GM19238 (cell line): ENCODE data around the gene IL10.

Experiments used
- DNase-seq: peaks from one replicate; pipeline ENCODE4 v3.0.0; 2011; ENCODE audit warnings: low spot score; ENCODE audit not compliant: insufficient read length

Gene IL10

DNA sequence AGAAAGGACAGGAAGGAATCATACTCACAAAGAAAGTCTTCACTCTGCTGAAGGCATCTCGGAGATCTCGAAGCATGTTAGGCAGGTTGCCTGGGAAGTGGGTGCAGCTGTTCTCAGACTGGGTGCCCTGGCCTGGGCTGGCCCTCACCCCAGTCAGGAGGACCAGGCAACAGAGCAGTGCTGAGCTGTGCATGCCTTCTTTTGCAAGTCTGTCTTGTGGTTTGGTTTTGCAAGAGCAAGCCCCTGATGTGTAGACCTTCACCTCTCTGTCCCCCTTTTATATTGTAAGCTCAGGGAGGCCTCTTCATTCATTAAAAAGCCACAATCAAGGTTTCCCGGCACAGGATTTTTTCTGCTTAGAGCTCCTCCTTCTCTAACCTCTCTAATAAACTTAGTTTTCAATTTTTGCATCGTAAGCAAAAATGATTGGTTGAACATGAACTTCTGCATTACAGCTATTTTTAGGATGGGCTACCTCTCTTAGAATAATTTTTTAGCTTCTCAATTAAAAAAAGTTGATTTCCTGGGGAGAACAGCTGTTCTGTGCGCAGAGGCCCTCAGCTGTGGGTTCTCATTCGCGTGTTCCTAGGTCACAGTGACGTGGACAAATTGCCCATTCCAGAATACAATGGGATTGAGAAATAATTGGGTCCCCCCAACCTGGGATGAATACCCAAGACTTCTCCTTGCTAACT lies at the start of gene IL10:
Gene IL10, minus strand, starts transcription at position 252 of the 695 bp plus-strand sequence. Its CDS starts 59 bp downstream, at position 193.
- DNase-seq = no peak

DNA sequence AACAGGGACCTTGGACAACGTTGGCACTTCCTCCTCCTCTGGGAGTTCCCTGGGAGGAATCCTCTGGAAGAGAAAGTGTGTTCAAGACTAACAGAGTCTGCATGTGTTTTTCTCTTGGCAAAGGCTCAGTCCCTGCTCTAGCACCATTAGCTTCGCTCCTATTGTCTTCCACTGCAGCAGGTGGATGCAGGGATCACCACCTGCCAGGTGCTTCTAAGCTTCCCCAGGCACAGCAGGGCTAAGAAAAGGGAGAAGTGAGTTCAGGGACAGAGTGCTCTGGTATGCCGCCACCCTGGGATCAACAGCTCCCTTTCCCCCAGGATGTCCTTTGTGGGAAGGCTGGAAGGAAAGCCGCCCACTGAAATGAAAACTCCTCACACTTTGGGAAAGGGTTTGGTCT lies 49.2 kb upstream of the IL10 start:
- no peak for DNase-seq

DNA sequence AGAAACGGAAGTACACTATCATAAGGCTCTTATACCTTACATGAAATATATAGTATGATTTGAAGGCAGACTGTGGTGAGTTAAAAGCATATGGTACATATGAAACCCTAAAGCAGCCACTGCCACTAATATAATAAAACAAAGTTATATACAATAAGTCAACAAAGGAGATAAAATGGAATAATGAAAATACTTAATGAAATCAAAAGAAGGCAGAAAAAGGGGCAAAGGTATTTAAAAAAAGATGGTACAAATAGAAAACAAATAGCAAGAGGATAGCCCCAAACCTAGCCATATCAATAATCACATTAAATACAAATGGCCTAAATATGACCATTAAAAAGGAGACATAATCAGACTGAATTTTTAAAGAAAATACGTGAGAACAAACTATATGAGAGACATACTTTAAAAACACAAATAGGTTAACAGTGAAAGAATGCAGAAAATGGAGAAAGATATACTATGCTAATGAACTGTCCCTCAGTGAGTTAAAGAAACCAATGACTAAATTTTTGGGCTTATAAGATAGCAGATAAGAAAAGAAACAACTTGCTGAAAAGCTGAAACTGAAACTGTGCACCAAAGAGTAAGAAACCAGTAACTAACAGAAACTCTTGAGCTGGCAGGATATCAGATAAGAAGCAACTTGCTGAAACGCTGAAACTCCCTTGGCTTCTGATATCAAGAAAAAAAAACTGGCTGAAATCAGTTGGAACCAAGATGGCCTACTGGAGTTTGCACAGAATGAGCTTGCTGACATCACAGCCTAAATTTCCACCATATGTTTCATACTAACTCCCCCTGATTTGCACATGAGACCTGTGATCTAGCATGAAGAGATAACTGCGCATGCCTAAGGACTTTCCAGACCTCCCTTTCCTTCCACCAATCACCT lies 44.3 kb upstream of the IL10 start:
- DNase-seq = no peak

DNA sequence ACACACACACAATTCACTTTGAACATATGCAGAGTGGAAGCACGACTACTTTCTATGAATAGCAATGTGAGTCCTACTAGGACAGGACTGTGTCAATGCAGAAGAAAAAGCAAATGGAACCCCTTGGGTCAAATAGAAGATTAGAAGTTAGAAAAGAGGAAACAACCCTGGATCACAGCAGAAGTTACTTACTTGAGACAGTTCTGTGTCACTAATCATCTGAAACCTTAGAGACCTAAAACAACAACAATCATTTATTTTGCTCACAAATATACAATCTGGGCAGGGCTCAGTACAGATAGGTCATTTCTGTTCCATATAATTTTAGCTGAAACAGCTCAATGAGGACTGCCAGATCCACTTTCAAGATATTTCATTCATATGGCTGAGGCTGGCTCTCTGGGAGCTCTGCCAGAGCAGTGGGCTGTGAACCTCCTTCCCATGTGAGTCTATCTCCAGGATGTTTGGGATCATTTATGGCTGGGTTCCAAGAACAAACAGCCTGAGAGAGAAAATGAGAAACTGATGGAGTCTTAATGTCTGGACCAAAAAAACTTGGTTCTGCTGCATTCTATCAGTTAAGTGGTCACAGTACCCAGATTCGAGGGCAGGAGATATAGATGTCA lies 42.5 kb upstream of the IL10 start:
- no peak for DNase-seq

DNA sequence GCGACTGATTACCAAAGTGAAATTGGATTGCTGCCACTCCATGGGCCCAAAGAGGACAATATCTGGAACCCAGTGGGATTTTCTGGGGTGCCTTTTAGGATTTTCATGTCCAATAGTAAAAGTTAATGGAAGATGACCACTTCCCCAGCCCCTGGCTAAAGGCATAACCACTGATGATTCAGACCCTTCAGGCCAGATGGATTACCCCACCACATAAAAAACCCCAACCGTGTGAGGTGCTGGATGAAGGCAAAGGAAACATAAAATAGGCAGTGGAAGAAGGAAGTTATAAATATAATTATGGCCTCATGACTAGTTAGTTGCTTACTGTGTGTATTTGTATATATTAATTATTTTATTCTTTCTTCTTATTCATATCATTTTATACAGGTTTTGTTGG lies 40.2 kb upstream of the IL10 start:
- no peak for DNase-seq

DNA sequence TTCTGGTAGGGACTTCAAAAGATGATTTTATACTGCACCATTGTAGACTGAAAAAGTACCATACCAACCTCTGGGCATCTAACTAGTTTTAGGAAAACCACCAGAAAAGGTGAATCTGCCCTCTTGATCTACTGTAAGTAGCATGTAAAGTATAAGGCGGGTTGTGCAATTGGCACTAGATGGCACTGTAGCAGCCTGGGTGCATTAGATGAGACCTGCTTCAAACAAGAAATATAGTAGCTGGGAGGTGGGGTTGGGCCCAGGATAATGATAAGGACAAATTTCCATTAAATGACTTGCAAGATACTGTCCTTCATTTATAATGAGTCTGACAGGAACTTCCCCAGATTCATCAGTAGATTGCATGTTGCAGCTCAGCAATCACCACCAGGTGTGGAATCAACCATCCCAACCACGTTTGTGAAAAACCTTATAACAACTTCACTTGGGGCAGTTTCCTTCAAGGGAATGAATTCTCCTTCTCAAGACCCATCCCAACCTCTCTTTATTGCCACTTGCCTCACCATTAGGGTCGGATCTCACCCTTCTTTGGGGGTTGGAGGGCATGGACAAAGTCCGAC lies 37.3 kb upstream of the IL10 start:
- DNase-seq = no peak

DNA sequence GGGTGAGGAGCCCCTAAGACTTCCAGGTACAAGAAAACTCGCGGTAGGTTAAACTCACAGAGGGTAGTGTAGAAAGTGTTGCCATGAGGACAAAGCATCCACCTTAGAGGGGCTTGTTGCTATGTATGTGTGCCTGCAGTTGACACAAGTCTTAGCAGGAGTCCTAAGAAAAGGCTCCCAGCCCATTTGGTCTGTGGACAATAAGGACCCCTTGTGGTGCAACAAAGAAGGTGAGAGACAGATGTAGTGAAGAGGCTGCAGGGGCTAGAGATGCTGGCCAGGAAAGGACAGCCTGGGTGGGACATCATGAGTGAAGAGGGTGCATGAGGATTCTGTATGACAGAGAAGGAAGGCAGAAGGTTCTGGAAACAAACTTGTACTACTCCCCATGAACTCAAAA lies 36.3 kb upstream of the IL10 start:
- no peak for DNase-seq

DNA sequence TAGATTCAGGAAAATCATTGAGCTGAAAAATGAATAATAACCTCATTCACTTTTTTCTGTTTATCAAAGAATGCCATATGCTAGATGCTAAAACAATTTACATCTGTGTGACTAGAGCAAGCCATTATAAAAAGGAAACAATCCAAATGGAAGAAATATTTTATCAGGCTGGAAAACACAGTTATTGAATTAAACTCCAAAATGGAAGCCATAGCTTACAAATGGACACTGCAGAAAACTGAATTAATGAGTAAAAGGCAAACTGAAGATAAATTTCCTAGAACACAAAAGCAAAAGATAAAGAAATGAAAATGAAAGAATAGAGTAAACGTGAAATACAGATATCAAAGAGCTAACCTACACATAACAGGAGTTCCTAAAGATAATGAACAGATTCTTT lies 33.1 kb upstream of the IL10 start:
- no peak for DNase-seq

DNA sequence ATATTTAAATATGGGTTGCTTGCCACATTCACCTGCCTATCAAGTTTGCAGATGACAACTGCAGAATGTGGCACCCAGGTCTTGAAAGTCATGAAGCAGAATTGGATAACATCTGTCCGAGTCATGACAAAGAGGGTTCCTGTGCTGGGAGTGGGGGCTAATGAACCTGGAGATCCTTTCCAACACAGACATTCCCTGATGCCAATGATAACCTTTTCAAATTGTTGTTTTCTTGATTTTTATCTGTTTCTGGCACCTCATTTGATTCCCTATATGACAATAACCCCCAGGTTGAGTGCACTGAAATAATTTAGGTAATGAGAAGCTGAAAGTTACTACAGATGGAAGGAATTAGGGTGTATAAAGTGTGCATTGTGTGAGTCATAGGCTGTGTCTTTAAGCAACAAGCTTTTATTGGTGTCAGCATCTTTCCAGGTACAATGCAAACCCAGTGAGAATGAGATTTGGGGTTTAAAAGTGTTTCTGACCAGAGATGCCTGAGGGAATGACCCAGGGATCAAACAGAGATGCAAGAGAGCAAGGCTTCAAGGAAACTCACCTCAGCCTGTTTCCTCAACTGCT lies 32.0 kb upstream of the IL10 start:
- DNase-seq = no peak

DNA sequence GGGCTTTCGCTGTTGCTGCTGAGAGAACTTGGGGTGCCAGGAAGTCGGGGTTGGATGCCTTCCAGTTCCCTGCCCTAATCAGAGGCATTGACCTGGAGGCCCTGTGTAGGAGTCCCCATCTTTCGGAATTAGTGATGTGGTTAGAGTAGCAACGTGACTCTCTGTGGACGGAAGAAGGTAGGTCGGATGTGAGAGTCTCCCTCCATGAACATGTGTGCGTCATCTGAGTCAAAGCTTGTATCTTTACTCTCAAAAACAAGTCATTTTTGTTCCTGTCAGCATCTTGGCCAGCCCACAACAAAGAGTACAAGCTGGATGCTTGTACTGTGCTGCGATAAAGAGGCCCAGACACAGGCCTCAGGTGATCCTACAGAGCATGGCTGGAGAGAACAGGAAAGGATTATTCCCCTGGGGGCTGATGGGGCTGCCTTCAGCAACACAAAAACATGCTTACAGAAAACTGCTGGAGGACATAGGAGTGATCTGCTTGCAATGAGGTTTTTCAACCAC lies 31.0 kb upstream of the IL10 start:
- no peak for DNase-seq

DNA sequence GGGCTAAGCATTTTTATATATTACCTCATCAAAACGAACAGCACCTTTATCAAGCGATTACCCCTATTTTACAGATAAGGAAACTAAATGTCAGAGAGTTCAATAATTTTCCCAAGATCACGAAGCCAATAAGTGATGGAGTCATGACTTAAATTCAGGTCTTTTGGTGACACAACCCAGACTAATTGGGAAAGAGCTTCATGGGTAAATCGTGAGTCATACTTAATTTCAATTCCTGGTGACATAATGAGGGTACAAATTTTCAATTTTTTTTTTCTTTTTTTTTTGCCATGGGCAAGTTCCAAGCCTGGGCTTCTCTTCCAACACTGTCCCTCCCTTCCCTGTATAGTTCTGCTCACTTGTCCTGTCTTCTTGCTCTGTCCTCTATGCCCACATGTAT lies 30.1 kb upstream of the IL10 start:
- no peak for DNase-seq

DNA sequence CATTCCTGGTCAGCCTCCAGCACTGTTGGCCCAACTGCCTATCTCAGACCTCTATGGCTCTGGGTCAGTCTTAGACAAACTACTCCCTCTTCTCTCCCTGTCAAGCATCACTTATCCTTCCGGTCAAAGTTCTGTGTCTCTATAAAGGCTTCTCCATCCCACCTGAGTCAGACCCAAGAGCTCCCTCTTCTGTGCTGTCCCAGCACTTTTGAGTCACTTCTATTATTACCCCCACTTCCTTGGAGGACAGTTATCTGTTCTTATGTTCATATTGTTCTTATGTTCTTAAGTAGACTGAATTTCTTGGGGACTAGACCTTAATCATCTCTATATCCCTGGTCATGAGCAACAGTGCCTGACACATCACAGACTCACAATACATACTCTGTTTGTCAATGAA lies 29.2 kb upstream of the IL10 start:
- DNase-seq = no peak

DNA sequence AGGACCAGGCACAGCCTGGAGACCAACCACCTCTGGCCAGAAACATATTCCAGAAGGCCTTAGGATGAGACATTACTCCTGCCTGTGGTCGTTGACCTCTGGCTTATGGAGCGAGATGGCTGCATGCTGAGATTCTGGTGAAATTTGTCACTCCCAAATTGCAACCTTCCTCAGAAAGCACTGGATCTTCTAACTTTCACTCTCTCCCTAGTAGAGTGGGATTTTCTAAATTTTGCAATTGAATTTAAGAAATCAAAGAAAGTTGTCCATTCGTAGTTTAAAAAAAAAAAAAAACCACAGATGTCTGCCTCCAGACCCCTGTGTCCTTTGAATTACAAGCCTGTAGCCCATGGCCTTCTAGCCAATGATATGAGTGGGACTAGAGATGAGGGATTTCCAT lies 28.6 kb upstream of the IL10 start:
- no peak for DNase-seq

DNA sequence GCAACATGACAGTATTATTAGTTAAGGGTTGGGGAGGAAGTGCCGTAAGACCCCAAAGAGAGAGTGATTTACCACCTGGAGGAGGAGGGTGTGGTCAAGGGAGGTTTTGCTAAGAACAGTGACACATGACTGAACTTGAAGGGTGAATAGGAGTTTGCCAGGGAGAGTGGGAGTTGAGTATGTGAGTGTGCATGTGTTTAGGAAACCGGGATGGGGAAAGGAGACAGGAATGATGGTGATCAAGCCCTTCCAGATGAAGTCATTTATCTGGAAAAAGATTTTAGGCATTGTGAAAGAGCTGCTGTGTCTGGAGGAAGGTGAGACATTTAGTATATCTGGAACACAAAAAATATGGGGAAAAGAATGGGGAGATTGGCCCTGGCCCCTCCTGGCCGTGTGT lies 28.1 kb upstream of the IL10 start:
- DNase-seq = no peak

DNA sequence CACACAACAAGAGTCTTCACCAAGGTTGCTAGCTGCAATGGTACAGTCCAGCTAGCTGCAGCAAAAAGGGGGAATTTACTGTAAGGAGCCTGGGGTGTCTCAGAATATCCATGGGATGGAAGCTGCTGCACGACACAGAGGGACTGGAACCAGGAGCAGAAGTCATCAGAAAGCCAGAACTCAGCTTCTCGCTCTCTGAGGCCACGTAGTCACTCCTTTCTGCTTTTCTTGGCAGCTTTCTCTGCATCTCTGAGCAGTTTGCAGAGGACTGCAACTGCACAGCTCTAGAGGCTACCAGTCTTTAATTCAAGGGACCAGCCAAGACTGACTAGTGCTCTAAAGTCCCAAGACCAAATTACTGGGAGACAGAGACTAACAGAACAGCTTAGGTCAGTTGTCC lies 27.0 kb upstream of the IL10 start:
- no peak for DNase-seq

DNA sequence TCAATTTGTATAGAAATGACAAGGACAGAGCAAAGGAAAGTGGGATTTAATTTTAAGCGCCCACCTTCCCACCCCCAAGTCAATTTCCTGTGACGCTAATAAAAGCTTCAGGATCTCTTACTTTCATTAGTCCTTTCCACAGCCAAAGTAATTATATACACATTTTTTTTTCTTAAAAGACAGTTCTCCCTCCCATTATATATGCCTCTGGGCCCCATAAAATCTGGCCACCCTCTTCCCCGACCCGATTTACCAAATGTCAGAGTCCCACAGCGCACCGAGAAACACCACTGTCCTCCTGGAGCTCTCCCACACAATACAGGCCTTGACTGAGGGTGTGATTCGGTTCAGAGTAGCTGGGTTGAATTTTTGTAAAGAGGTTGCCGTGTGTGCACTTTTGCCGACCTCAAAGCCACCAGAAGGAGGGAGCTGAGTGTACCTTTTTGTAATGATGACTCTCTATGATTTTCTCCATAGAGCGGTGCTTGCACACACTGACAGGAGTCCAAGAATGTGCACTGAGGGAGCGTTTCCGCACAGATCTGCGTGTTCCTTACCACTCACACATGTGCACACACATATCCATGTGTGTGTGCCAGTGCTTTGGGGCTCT lies 26.2 kb upstream of the IL10 start:
- DNase-seq = no peak

DNA sequence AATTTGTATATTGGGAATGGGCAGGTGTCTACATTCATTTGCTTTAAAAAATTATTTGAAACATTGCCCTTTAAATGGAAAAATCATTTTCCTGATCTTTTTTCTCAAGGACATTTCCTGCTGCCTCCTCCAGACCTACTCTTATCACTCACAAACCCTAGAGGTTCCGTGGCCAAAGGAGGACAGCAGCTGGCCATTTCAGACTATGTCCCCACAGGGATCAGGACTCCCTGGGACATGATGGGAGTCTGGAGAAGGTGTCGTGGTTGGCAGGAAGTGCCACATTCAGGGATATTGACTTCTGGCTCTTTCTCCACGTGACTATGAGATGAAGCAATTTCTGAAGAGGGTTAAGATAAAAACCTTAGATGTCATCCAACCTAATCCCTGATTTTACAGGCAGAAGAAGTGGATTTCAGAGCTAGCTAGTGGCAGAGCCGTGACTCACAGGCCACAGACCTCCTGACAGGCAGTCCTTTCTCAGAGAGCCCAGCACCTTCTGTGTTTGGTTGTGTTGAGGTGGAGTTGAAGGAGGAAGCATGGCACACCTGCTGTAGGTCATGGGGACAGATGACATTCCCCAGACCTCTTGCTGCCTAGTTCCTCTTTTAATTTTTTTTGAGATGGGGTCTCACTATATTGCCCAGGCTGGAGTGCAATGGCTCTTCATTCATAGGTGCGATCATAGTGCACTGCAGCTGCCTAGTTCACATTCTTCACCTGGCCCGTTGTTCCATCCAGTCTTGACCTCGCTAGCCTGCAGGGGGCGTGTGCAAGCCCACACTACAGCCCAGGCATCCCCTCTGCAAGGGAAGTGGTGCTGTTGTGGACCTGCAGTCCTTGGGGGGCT lies 25.5 kb upstream of the IL10 start:
- DNase-seq = no peak

DNA sequence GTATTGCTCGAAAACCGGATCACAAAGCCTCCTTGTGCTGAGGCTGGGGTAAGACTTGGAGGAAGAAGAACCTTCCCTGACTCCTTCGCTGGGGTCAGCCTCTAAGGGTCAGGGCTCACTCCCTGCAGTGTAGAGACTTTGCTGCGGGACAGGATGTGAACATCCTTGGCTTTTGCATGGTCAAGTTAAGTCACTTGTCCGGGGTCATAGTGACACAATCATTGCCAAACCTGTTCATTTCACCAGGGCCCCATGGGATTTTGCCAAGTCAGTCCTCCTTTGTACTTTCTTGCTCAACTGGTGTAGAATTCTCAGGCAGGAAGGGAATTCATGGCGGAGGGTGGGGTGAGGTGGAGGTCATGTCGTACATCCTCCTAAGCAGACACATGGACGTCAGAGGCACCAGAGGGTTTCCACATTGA lies 24.7 kb upstream of the IL10 start:
- DNase-seq = no peak

DNA sequence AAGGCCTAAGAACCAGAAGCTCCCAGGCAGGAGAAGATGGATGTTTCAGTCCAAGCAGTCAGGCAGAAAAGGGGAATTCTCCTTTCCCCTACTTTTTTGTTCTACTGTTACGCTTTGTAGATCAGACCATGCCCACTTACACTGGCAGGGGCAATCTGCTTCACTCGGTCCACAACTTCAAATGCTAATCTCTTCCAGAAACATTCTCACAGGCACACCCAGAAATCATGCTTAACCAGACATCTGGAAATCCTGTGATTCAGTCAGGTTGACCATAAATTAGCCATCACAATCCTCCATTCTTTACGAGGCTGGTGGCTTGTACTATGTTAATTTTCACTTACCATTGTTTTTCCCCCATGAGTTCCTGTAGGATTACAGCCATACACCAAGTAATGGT lies 23.8 kb upstream of the IL10 start:
- DNase-seq = no peak

DNA sequence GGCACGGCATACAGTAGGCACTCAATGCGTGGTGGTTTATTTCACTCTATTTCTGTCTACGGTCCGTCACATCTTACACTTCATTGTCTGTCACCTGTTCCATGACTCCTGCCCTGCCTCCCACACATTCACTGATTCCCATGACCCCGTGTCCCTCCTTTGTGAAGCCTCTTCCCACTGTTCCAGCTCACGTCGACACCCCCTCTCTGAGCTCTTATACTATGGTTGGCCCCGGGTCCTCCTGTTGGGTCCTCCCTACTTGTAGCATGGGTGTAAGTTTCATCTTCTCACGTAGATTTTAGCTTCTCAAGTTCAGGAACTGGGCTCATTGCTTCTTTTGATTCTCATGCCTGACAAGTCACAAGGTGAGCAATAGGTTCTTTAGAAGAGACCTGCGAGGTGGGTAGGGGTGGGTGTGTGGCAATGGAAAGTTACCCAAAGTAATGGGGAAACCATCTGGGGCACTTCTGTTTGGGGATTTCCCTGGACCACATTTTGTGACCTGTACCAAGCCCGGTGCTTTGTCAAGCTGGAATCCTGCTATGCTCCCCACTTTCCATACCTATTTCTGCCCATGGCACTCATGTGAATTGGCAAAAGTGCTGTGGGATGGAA lies 22.1 kb upstream of the IL10 start:
- no peak for DNase-seq
